SK-N-MC (cell line): Measurements from ENCODE around the gene EMP2.

ENCODE experiments used
- EZH2 ChIP-seq: fragments of 200-600 bp; sonication (generic); IDR thresholded peaks from one replicate; pipeline ENCODE4 v1.6.1; 2017; ENCODE audit warnings: antibody characterized with exemption
- POLR2AphosphoS5 ChIP-seq: IDR thresholded peaks from 2 replicates; pipeline ENCODE4 v1.6.1; 2012; ENCODE audit warnings: mild to moderate bottlenecking, low read depth, low read length, borderline replicate concordance

GRCh38 chr16:10562361-10562899 lies 18.0 kb downstream of the EMP2 start:
- no peak for TF ChIP-seq POLR2AphosphoS5
- no peak for TF ChIP-seq EZH2
